Keratinocyte (primary cell): ENCODE results near the gene SUN2. TPM values are rescaled to one million over a fixed set of nuclear protein-coding genes. Genes with fewer than 3 reads are reported as not detected.

Experiments
- DNase-seq: peaks from one replicate; pipeline ENCODE4 v3.0.0-alpha.2; 2011; ENCODE audit warnings: low read depth, missing footprints, low spot score
- FAIRE-seq: peaks from 2 replicates; lab custom pipeline; 2011; peaks lifted over from hg19 to GRCh38; lab: Jason Lieb, UNC
- H2AFZ ChIP-seq: 2 replicates; pipeline ENCODE4 v1.6.0; 2012; ENCODE audit warnings: low read length, control low read depth, inconsistent platforms; ENCODE audit not compliant: control insufficient read depth
- H3K27ac ChIP-seq: 2 replicates; pipeline ENCODE4 v1.5.1; 2011; ENCODE audit warnings: low read length; ENCODE audit not compliant: control insufficient read depth, insufficient read depth
- H3K27me3 ChIP-seq: 3 replicates; pipeline ENCODE4 v1.6.0; 2011; ENCODE audit warnings: low read length; ENCODE audit not compliant: control insufficient read depth, insufficient read depth; ENCODE audit errors: extremely low read depth
- H3K36me3 ChIP-seq, 2 experiments: 2 replicates in 1 of 2; 3 replicates in 1 of 2; pipeline ENCODE4 v1.5.1; 2011; ENCODE audit warnings: low read length in 2 of 2, mild to moderate bottlenecking in 1 of 2; ENCODE audit not compliant: control insufficient read depth in 2 of 2, insufficient read depth in 2 of 2; ENCODE audit errors: extremely low read depth in 1 of 2
- H3K4me1 ChIP-seq: 3 replicates; pipeline ENCODE4 v1.5.1; 2011; ENCODE audit warnings: low read length; ENCODE audit not compliant: control insufficient read depth, insufficient read depth; ENCODE audit errors: extremely low read depth
- H3K4me2 ChIP-seq: 3 replicates; pipeline ENCODE4 v1.6.0; 2011; ENCODE audit warnings: low read depth, low read length; ENCODE audit not compliant: control insufficient read depth, insufficient read depth; ENCODE audit errors: extremely low read depth
- H3K4me3 ChIP-seq, 3 experiments: fragments of 200-600 bp in 1 of 3; sonication (generic) in 1 of 3; 2 replicates in 2 of 3; 3 replicates in 1 of 3; pipeline ENCODE4 v1.5.1; 2011 to 2016; ENCODE audit warnings: low read length in 3 of 3, mild to moderate bottlenecking in 3 of 3, control low read depth in 2 of 3, inconsistent platforms in 1 of 3, low read depth in 1 of 3, mixed read lengths in 1 of 3, mixed run types in 1 of 3, moderate library complexity in 1 of 3; ENCODE audit not compliant: control insufficient read depth in 2 of 3, insufficient read depth in 2 of 3; ENCODE audit errors: extremely low read depth in 1 of 3
- H3K79me2 ChIP-seq: 2 replicates; pipeline ENCODE4 v1.6.0; 2012; ENCODE audit warnings: low read length; ENCODE audit not compliant: control insufficient read depth, insufficient read depth
- H3K9ac ChIP-seq: 3 replicates; pipeline ENCODE4 v1.6.0; 2011; ENCODE audit warnings: low read length; ENCODE audit not compliant: control insufficient read depth, insufficient read depth; ENCODE audit errors: extremely low read depth
- H3K9me1 ChIP-seq: 3 replicates; pipeline ENCODE4 v1.6.0; 2011; ENCODE audit warnings: low read length; ENCODE audit not compliant: control insufficient read depth, insufficient read depth; ENCODE audit errors: extremely low read depth
- H3K9me3 ChIP-seq: 2 replicates; pipeline ENCODE4 v1.5.1; 2012; ENCODE audit warnings: low read depth, low read length; ENCODE audit not compliant: control insufficient read depth
- H4K20me1 ChIP-seq: 3 replicates; pipeline ENCODE4 v1.6.0; 2011; ENCODE audit warnings: low read length; ENCODE audit not compliant: control insufficient read depth, insufficient read depth; ENCODE audit errors: extremely low read depth
- CTCF ChIP-seq, 3 experiments: IDR thresholded peaks in 1 of 3; conservative IDR thresholded peaks in 1 of 3; optimal IDR thresholded peaks in 1 of 3; 2 replicates in 2 of 3; 3 replicates in 1 of 3; pipeline versions ENCODE3 to v1.5.1; 2011; ENCODE audit warnings: low read length in 3 of 3, mild to moderate bottlenecking in 3 of 3, moderate library complexity in 2 of 3, control low read depth in 1 of 3, inconsistent platforms in 1 of 3; ENCODE audit not compliant: insufficient read depth in 2 of 3; ENCODE audit errors: extremely low read depth in 1 of 3
- EZH2 ChIP-seq: IDR thresholded peaks from one replicate; pipeline ENCODE4 v1.6.1; 2012; ENCODE audit warnings: inconsistent platforms, mild to moderate bottlenecking, low read length, moderate library complexity
- dilution Hi-C: fragments of 300-500 bp; cut with MboI; formaldehyde crosslinking; loops from one replicate; pipeline ENCODE4 v1.7.0; 2020; ENCODE audit warnings: low sequenced_read_pairs; ENCODE audit not compliant: extremely low pct_ligation_motif_present
- polyA plus RNA-seq, 5 experiments: library from polyadenylated mRNA; depleted of rRNA in 3 of 5; stranded (reverse) in 3 of 5; stranded (forward) in 1 of 5; unstranded in 1 of 5; fragments of >200 nt; gene quantifications; 1 replicate in 1 of 5; 2 replicates in 3 of 5; 3 replicates in 1 of 5; pipeline versions ENCODE4 v1.2.1 to v1.2.3, GENCODE V29; 2011 to 2012; ENCODE audit warnings: missing spikeins in 2 of 5, low read depth in 1 of 5, low replicate concordance in 1 of 5

The SUN2 gene
- polyA plus RNA-seq, 1 donor (not counting 4 experiments of a cell fraction or from before 2014, with no cell fraction given) = 15.9 TPM

- no peaks in the 10 kb centered on the region for H4K20me1 ChIP-seq
- dilution Hi-C loops = no loop called here
- peaks cover 36% of the 10 kb centered on the region for H3K79me2 ChIP-seq
- peaks cover 45% of the 10 kb centered on the region for H3K4me1 ChIP-seq
- H3K27ac ChIP-seq = peak within 1 kb of the TSS; percentile 94
- peaks cover 0 to 8% of the 10 kb centered on the region in 2 experiments for H3K36me3 ChIP-seq
- no peak for FAIRE-seq
- H3K27me3 ChIP-seq = no peaks in the 10 kb centered on the region
- peak; percentile 73 for DNase-seq
- H2AFZ ChIP-seq = peak within 1 kb of the TSS; percentile 71
- peak within 1 kb of the TSS; percentile 74 to 81 (median 79) for H3K4me3 ChIP-seq
- no peak for TF ChIP-seq EZH2
- TF ChIP-seq CTCF (optimal IDR thresholded peaks at IDR 0.05 in 1 of 3, IDR thresholded peaks at IDR 0.05 in 1 of 3, conservative IDR thresholded peaks at IDR 0.05 in 1 of 3; ENCODE audit: extremely low read depth in 1 of 3, insufficient read depth in 2 of 3, low read length in 3 of 3) = peak in 1 of 3 experiments; percentile 13
- H3K9me1 ChIP-seq = no peaks in the 10 kb centered on the region
- peak within 1 kb of the TSS; percentile 93 for H3K9ac ChIP-seq
- H3K4me2 ChIP-seq = peak within 1 kb of the TSS; percentile 90
- H3K9me3 ChIP-seq = no peaks in the 10 kb centered on the region
Measured at GRCh38 chr22:38700789-38701628, 54.8 kb downstream of the SUN2 start, which contains the start of gene JOSD1. JOSD1 (minus strand) TSS chr22:38700943; CDS start chr22:38699987, 956 bp downstream.

- TF ChIP-seq CTCF (optimal IDR thresholded peaks at IDR 0.05 in 1 of 3, IDR thresholded peaks at IDR 0.05 in 1 of 3, conservative IDR thresholded peaks at IDR 0.05 in 1 of 3; ENCODE audit: extremely low read depth in 1 of 3, insufficient read depth in 2 of 3, low read length in 3 of 3) (no peak), EZH2 (no peak)
- Histone ChIP-seq H3K9me3 (no peaks in the 10 kb centered on the region), H3K9ac (peak overlapping the region; percentile 93), H3K36me3 (peaks cover 0 to 8% of the 10 kb centered on the region in 2 experiments), H3K4me1 (peaks cover 47% of the 10 kb centered on the region), H3K27me3 (no peaks in the 10 kb centered on the region), H3K27ac (peak overlapping the region; percentile 94), H2AFZ (no peak overlapping the region), H3K9me1 (no peaks in the 10 kb centered on the region), H3K4me3 (peak overlapping the region; percentile 68 to 81 (median 74)), H3K79me2 (peaks cover 42% of the 10 kb centered on the region), H4K20me1 (no peaks in the 10 kb centered on the region), H3K4me2 (peak overlapping the region; percentile 89)
- dilution Hi-C loops = no loop called here
- no peak for FAIRE-seq
- no peak for DNase-seq
Measured at GRCh38 chr22:38700270-38700788, 55.5 kb downstream of the SUN2 start.
